ENCODE data around the gene SCYL1. TPM values are rescaled to one million over a fixed set of nuclear protein-coding genes. Genes with fewer than 3 reads are reported as not detected.

The SCYL1 gene
- total and polyA plus RNA-seq, 2 of the 4 experiments (the other 2 are of a cell fraction): 96.4 to 150 TPM

GRCh38 chr11:65580031-65580692 is 55.3 kb downstream of the SCYL1 start:
- intact Hi-C loops (cut with micrococcal nuclease): no loop called here

More at GRCh38 chr11:65580031-65580692, 55.3 kb downstream of the SCYL1 start:
- ChIA-PET POLR2A (ENCODE audit: unreplicated experiment) (no interaction called here), CTCF (no interaction called here)
- H3K79me1 ChIP-seq (ENCODE audit: low read depth in 1 of 2, low read length in 2 of 2): peaks cover 20 to 46% of the 10 kb centered on the region in 2 experiments; a peak in 3 of 4 replicates
- H3K4me2 ChIP-seq (ENCODE audit: low read depth, low read length): no peak overlapping the region
- H4K5ac ChIP-seq (ENCODE audit: low read depth, low read length): no peak overlapping the region
- no peak overlapping the region for H2AFZ ChIP-seq (replicated peaks; ENCODE audit: low read length, poor library complexity)
- H3K4me1 ChIP-seq (ENCODE audit: control insufficient read depth, insufficient read depth, low read length): peaks cover 21% of the 10 kb centered on the region
- no peak overlapping the region for H3K4ac ChIP-seq (ENCODE audit: low read depth, low read length)
- H3K27me3 ChIP-seq (ENCODE audit: control insufficient read depth, insufficient read depth, low read length): no peaks in the 10 kb centered on the region
- no peak overlapping the region for H3K9ac ChIP-seq (ENCODE audit: low read depth, low read length)
- 100% methylated on average over 3 of the region's 19 CpGs; no CpG with 5 or more reads in 1 of the 2 experiments for WGBS, 2 experiments (ENCODE audit: extremely low coverage in 2 of 2, insufficient read length in 1 of 2)
- peaks cover 34% of the 10 kb centered on the region; the same call in 1 of the 2 replicates for H3K36me3 ChIP-seq (ENCODE audit: control insufficient read depth, insufficient read depth, low read length)
- H3K9me1 ChIP-seq (ENCODE audit: insufficient read depth, low read length): peaks cover 4% of the 10 kb centered on the region
- no peak overlapping the region for H2AK5ac ChIP-seq (ENCODE audit: low read depth, low read length)
- H2BK20ac ChIP-seq (ENCODE audit: low read depth, low read length): no peak overlapping the region
- H4K91ac ChIP-seq (ENCODE audit: insufficient read depth, low read depth, low read length): no peak overlapping the region
- no peak overlapping the region for H2AK9ac ChIP-seq (replicated peaks; ENCODE audit: low read depth, low read length, poor library complexity)
- no peak overlapping the region for H3K56ac ChIP-seq (ENCODE audit: extremely low read depth, insufficient read depth, low read length)
- dilution Hi-C loops (cut with HindIII; ENCODE audit: low sequenced_read_pairs, unreplicated experiment) (no loop called here), in situ Hi-C loops (cut with MboI; ENCODE audit: low sequenced_read_pairs) (no loop called here)
- ATAC-seq (ENCODE audit: low read depth) (no peak), DNase-seq (no peak)
- H3K14ac ChIP-seq (replicated peaks; ENCODE audit: low read depth, low read length): no peak overlapping the region
- no peak overlapping the region for H4K8ac ChIP-seq (ENCODE audit: low read depth in 2 of 2, low read length in 2 of 2)
- H2BK5ac ChIP-seq (ENCODE audit: low read depth, low read length, poor library complexity, severe bottlenecking): no peak overlapping the region
- no peak overlapping the region for H3K4me3 ChIP-seq (ENCODE audit: insufficient read depth, low read depth, low read length)
- H4K20me1 ChIP-seq (ENCODE audit: insufficient read depth, low read length): peaks cover 12% of the 10 kb centered on the region
- BruUV-seq (replicated peaks): no TSS peak
- no peak overlapping the region for H2BK120ac ChIP-seq (ENCODE audit: low read depth, low read length)
- H2BK15ac ChIP-seq (ENCODE audit: low read depth, low read length): no peak overlapping the region
- H3K18ac ChIP-seq (ENCODE audit: low read depth, low read length): no peak overlapping the region
- H3K23ac ChIP-seq (ENCODE audit: low read depth, low read length): no peak overlapping the region
- no peak overlapping the region for H3K27ac ChIP-seq (ENCODE audit: insufficient read depth, low read length)
- TF ChIP-seq BHLHE40 (IDR thresholded peaks at IDR 0.05; ENCODE audit: low read depth, low read length) (no peak), USF2 (IDR thresholded peaks at IDR 0.05; ENCODE audit: low read depth, low read length) (no peak), RAD21 (IDR thresholded peaks at IDR 0.05; ENCODE audit: low read length) (no peak), SMC3 (IDR thresholded peaks at IDR 0.05; ENCODE audit: low read depth, low read length) (no peak), FOS (IDR thresholded peaks at IDR 0.05; ENCODE audit: low read depth, low read length) (no peak), CEBPB (IDR thresholded peaks at IDR 0.05; ENCODE audit: low read depth, low read length) (no peak), POLR2A (IDR thresholded peaks at IDR 0.05; ENCODE audit: low read depth, low read length) (no peak), NFE2L2 (IDR thresholded peaks at IDR 0.05; ENCODE audit: low read depth, low read length) (no peak), CHD1 (IDR thresholded peaks at IDR 0.05; ENCODE audit: low read depth, low read length) (no peak), CTCF (conservative IDR thresholded peaks at IDR 0.05; ENCODE audit: low read depth, low read length) (no peak), ELK1 (IDR thresholded peaks at IDR 0.05; ENCODE audit: borderline replicate concordance, low read depth, low read length) (no peak)
- no peaks in the 10 kb centered on the region for H3K9me3 ChIP-seq (ENCODE audit: control insufficient read depth, insufficient read depth, low read length)

All from IMR-90 (cell line).